DMS153 (cell line): ENCODE results near the gene CCNE1.
"Not testable (repeated sequence)": the region's sequence is repeated elsewhere in the genome, so short reads cannot be mapped to it uniquely, and the experiment has no call there.

Experiments used
- DNase-seq: peaks from one replicate; lab custom pipeline; 2025; lab: John Stamatoyannopoulos, UW

The CCNE1 gene

DNA sequence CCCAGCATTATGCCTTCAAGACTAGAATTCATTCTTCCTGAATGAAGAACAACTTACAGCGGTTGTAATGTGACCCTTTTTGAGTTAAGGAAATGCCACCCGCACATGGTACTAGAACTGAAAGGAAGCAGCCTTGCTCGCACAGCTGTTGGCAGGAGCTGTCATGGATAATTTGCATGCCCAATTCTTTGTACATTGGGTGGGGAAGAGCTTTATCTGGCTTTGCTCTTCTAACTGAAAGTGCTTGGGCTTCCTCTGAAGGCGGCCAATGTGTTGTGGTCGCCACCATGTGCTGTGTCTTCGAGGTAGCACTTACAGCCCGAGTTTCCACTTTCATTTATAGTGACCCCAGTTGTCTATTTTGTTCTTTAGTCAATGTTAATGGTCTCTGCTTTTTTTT, 3.4 kb downstream of the CCNE1 start:
- DNase-seq, result no peak

DNA sequence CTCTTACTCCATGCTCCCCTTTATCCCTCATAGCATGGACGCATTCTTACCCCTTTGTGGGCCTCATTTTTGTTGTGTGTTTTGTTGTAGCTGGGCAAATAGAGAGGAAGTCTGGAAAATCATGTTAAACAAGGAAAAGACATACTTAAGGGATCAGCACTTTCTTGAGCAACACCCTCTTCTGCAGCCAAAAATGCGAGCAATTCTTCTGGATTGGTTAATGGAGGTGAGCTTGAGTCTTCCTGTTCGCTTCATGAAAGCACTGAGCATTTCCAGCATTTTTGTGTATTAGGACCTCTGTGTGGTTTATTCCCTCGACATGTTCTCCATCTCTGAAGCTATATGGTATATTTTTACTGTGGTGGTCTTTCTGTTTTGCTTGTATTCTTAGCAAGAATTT, 5.5 kb downstream of the CCNE1 start:
- no peak for DNase-seq

- DNase-seq, result no peak
These were observed 7.5 kb downstream of the CCNE1 start for GRCh38 chr19:29819300-29819699.

- no peak for DNase-seq
These were observed 8.2 kb downstream of the CCNE1 start for GRCh38 chr19:29819986-29820385.

- no peak for DNase-seq
These were observed 12.0 kb downstream of the CCNE1 start for GRCh38 chr19:29823581-29824330.

- not testable (repeated sequence) for DNase-seq
These were observed 13.5 kb downstream of the CCNE1 start for GRCh38 chr19:29825263-29825662.

- no peak for DNase-seq
These were observed 19.3 kb downstream of the CCNE1 start for GRCh38 chr19:29831041-29831548.

GRCh38 chr19:29831686-29832085, 19.9 kb downstream of the CCNE1 start:
- no peak for DNase-seq

DNA sequence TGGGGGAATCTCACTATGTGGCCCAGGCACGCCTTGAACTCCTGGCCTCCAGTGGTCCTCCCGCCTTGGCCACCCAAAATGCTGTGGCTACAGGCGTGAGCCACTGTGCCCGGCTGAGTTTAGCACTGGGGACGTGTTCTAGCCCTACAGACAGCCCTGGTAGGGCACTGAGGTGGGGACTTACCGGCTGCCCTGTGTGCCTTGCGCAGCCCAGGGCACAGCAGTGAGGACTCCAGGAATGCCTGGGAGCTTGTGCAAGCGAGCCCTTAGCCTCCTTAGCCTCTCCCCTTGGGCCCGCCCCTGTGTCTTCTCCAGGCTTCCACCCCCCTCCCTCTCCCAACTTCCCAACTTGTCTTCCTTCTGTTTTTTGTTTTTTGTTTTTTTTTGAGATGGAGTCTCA, 21.0 kb downstream of the CCNE1 start:
- no peak for DNase-seq

DNA sequence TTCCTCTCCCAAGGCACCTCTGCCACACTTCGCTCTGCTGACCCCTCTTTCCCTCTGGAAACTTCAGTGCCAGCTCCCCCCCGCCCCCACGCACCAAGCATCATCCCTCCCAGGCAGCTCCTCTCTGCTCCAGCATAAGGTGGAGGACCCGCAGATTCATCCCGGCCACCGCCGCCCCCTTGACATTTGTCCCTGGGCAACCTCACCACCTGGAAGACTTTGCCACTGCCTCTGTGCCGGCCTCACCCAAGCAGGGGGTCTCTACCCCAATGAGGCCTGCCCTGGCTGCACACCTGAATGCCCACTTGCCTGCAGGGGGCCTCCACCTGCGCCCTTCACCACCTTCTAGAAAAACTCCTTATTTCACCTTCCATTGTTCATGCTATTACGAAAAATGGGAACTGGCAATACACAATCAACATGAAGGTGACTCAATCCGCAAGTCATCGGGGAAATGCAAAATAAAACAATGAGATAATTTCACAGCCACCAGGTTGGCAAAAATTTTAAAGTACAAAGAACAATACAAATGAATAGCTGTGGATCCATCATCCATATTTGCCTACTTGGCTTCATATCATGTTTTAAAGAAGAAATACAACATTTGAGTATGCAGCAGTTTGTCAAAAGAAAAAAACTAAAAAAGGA, 21.9 kb downstream of the CCNE1 start:
- DNase-seq, result no peak

DNA sequence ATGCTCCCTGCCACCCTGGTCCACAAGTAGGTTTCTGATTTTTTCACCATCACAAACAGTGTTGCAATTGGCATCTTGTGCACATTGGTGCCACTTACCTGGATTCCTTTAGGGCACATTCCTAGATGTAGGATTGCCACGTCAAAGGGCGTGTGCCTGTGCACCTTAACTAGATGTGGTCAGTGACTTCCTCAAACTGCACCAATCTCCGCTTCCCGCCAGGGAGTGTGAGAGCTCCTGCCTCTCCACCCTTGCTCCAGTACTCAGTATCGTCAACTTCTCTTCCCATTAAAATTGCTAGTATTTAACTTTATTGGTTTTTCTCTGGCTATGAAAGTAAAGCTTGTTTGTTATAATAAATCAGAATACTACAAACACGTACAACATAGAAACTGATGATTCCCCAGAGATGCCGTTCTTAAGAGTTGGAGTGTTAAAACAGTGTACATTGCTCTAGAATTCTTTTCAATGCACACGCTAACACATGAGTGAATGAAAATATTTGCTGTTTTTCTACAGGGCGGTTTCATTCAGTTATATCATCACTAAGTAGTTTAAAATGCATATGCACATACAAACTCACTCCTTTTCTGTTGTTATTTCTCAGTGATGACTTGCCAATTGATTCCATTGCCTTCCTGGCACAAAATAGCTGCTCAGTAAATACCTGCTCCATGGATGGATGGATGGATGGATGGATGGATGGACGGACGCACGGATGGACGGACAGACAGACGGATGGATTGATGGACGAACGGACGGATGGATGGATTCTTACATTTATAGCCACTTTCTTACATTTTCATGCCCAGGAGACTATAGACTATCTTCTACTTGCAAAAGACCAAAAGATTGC, 23.4 kb downstream of the CCNE1 start:
- no peak for DNase-seq

DNA sequence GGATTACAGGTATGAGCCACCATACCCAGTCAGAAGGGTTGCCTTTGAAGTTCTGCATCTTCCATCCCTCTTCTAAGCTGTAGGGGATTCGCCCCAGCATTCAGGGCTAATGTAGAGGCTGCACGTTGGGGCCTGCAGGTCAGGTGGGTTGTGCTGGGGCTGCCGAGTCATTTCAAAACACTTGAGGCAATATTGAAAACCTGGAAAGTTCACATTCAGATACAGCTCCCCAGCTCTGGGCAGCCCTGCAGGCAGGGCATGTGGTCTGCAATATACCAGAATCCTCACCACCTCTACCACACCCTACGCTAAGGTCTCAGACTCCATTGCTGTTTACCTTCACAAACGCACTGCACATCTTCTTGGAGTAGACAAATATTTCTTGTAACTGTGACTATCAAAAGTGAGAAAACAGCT, 24.6 kb downstream of the CCNE1 start:
- DNase-seq, result no peak

GRCh38 chr19:29837448-29837981, 25.7 kb downstream of the CCNE1 start:
- no peak for DNase-seq

GRCh38 chr19:29837996-29838395, 26.2 kb downstream of the CCNE1 start:
- DNase-seq, result no peak

DNA sequence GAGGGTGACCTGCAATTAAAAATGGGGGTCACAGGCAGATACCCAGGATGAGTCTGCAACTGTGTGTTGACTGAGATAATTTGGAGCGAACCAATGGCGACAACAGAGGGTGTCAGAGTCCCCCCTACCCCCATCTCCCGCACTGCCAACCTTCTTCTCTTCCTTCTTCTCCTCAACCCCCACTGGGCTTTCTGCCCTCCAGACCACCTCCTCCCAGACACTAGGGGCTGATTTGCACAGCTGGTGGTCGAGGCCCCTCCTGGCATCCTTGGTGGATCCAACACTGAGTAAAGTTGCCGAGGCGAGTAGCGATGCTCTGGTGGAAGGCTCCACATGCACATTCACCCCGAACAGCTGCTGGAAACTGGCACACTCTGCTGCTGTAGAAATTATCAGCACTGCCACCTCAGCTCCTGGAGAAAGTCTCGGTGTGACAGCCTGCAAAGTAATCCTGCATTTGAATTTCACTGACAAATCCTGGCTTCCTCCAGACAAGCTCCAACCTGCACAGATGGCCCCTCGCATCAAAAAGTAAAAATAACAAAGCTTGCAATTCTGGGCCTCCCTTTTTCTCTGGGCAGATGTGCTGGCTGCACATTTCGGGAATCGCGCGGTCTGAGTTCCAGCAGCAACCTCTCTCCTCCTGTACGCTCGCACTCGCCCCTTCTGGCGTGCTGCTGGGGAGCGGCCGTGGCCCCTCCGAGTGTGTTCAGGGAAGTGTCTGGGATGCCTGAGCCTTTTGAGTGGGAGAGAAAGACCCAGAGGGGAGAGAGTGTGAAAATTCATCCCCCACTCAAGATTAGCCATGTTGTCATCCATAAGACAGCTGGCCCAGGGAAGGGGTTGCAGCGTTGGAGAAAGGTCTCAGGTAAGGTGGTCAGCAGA, 28.5 kb downstream of the CCNE1 start:
- no peak for DNase-seq

- DNase-seq, result no peak
These were observed 29.4 kb downstream of the CCNE1 start for GRCh38 chr19:29841209-29841558.

DNA sequence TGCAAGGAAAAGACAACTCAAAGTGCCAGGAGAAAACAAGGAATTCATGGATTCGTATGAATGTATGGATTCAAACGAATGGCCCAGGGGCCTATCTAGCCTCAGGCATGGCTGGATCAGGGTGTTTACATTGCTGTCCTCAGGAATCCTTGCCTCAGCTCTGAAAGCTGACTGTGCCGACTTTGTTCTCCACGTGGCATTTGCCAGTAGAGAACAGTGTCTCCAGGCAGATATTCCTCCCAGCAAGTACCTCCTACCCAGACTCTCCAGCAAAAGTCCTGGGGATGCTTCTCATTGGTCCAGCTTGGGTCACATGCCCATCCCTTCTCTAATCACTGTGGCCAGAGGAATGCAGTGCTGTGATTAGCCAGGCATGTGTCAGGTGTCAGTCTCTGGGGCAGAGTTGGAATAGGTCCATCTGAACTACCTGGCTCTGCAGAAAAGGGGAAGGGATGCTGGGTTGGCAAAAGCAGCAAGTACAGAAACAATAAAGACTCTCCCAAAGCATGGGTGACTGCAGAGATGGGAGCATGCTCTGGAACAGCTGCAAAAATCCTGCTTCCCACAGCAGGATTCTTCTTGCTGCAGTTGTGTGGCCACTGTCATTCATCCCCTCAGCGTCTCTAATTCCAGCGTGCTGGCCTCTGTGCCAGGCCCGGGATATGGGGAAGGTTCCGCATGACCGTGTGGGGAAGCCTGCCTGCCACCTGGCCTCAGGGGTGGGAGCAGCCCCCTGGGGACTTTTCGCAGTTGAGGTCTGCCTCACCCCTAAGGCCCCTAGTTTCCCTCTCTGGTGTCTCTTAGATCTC, 30.0 kb downstream of the CCNE1 start:
- DNase-seq, result no peak

- DNase-seq, result no peak
These were observed 30.8 kb downstream of the CCNE1 start for GRCh38 chr19:29842471-29843179.

DNA sequence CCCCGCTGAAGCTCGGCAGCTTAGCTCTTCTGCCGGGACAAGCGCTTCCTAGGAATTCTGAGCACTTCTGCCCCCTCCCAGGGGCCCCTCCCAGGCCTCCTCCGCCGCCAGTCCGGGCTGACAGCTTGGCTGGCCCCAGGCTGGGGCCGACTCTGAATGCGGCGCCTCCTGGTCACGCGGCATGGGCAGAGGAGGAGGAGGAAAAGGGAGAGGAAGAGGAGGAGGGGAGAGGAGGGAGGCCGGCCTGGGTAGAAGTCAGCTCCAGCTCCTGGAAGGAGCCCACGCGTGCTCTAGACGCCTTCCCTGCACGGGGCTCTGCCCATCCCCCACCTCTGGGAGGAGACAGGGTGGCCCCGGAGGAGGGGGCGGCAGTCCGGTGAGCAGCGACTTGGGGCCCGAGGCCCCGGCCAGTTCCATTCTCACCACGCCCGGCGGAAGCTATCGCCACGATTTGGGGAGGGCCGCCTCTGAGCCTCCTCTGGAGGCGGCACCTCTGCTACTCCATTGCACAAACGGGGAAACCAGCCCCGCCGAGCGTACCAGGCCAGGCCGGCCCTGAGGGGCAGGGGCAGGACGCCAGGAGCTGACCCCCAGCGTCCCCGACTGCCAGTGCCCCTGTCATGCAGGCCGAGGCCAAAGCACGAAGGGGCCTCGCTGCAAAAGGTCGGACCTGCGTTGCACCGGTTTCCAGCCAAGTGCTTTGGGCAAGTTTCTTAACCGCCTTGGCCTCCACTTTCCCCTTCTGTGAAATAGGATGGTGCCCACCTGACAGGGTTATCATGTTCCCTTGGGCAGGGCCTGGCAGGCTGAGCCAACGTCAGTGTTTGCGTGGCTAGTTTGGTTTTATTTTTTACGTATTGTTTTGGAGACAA, 31.6 kb downstream of the CCNE1 start:
- DNase-seq, result no peak
